H1 (cell line): ENCODE data around the gene PAIP1. TPM values are rescaled to one million over a fixed set of nuclear protein-coding genes. Genes with fewer than 3 reads are reported as not detected.
"Not testable (repeated sequence)": the region's sequence is repeated elsewhere in the genome, so short reads cannot be mapped to it uniquely, and the experiment has no call there.

ENCODE experiments used
- CTCF ChIA-PET: fragments of 300-600 bp; sonication (Branson Sonifier 250); formaldehyde crosslinking; loops from one replicate; lab custom pipeline; 2021; ENCODE audit not compliant: partially characterized antibody; lab: Charles Lee
- POLR2A ChIA-PET: fragments of 300-600 bp; sonication (Branson Sonifier 250); formaldehyde crosslinking; loops from one replicate; lab custom pipeline; 2021; ENCODE audit warnings: inconsistent platforms; ENCODE audit not compliant: partially characterized antibody; lab: Charles Lee
- DNase-seq, 2 experiments: peaks; one replicate each; pipeline versions ENCODE4 v3.0.0 to v3.0.0-alpha.2; 2010 to 2022; ENCODE audit warnings: low spot score in 2 of 2, low read depth in 1 of 2, mixed read lengths in 1 of 2
- FAIRE-seq: peaks from 2 replicates; lab custom pipeline; 2011; peaks lifted over from hg19 to GRCh38; lab: Jason Lieb, UNC
- H2AFZ ChIP-seq: 2 replicates; pipeline ENCODE4 v1.8.1; 2012; ENCODE audit warnings: low read length, inconsistent platforms
- H2AK5ac ChIP-seq: 2 replicates; pipeline ENCODE4 v1.6.1; 2013; ENCODE audit warnings: low read depth, low read length
- H2BK120ac ChIP-seq: replicated peaks from 2 replicates; pipeline ENCODE3; 2013; ENCODE audit warnings: low read depth, low read length, inconsistent platforms
- H2BK12ac ChIP-seq: 2 replicates; pipeline ENCODE4 v1.6.1; 2013; ENCODE audit warnings: low read depth, low read length
- H2BK15ac ChIP-seq: 2 replicates; pipeline ENCODE4 v1.6.1; 2013; ENCODE audit warnings: low read length
- H2BK20ac ChIP-seq: 2 replicates; pipeline ENCODE4 v1.6.1; 2013; ENCODE audit warnings: low read length
- H2BK5ac ChIP-seq: 2 replicates; pipeline ENCODE4 v1.6.1; 2013; ENCODE audit warnings: low read depth, low read length
- H3K14ac ChIP-seq: 2 replicates; pipeline ENCODE4 v1.6.1; 2013; ENCODE audit warnings: inconsistent platforms; ENCODE audit not compliant: insufficient read length
- H3K18ac ChIP-seq: 2 replicates; pipeline ENCODE4 v1.6.1; 2013; ENCODE audit warnings: low read length; ENCODE audit errors: extremely low read depth
- H3K23ac ChIP-seq: 2 replicates; pipeline ENCODE4 v1.6.1; 2013; ENCODE audit warnings: inconsistent platforms; ENCODE audit not compliant: insufficient read length
- H3K23me2 ChIP-seq: 2 replicates; pipeline ENCODE4 v1.6.1; 2013; ENCODE audit warnings: low read depth, low read length
- H3K27ac ChIP-seq: 2 replicates; pipeline ENCODE4 v1.6.1; 2011; ENCODE audit warnings: low read depth, low read length, inconsistent platforms
- H3K27me3 ChIP-seq, 4 experiments: replicated peaks in 1 of 4; 1 replicate in 1 of 4; 2 replicates in 3 of 4; pipeline versions ENCODE4 v1.6.1 to v1.8.1; 2011 to 2013; ENCODE audit warnings: low read length in 3 of 4, mild to moderate bottlenecking in 3 of 4, inconsistent platforms in 2 of 4, mixed read lengths in 2 of 4, moderate library complexity in 1 of 4; ENCODE audit not compliant: control insufficient read depth in 3 of 4, insufficient read depth in 3 of 4; ENCODE audit errors: extremely low read depth in 1 of 4
- H3K36me3 ChIP-seq, 4 experiments: 2 replicates each; pipeline versions ENCODE4 v1.6.1 to v1.8.1; 2011 to 2013; ENCODE audit warnings: mild to moderate bottlenecking in 4 of 4, low read length in 3 of 4, moderate library complexity in 2 of 4, control low read depth in 1 of 4, inconsistent platforms in 1 of 4; ENCODE audit not compliant: insufficient read depth in 4 of 4, control insufficient read depth in 2 of 4
- H3K4ac ChIP-seq: replicated peaks from 2 replicates; pipeline ENCODE3; 2013; ENCODE audit warnings: low read length, low read depth, mixed read lengths, inconsistent platforms; ENCODE audit not compliant: insufficient read length
- H3K4me1 ChIP-seq, 4 experiments: replicated peaks in 1 of 4; 1 replicate in 1 of 4; 2 replicates in 3 of 4; pipeline versions ENCODE4 v1.6.1 to v1.8.1; 2011 to 2013; ENCODE audit warnings: low read length in 3 of 4, inconsistent platforms in 2 of 4, mixed read lengths in 1 of 4; ENCODE audit not compliant: insufficient read depth in 4 of 4, control insufficient read depth in 3 of 4
- H3K4me2 ChIP-seq, 2 experiments: 2 replicates each; pipeline versions ENCODE4 v1.6.1 to v1.8.1; 2011 to 2013; ENCODE audit warnings: low read depth in 2 of 2, low read length in 2 of 2, control low read depth in 1 of 2, inconsistent platforms in 1 of 2, mild to moderate bottlenecking in 1 of 2; ENCODE audit not compliant: insufficient read depth in 1 of 2
- H3K4me3 ChIP-seq, 4 experiments: fragments of 200-600, 300-600 bp in 1 of 4; sonication (generic), shearing (Covaris generic), sonication (Bioruptor Twin) in 1 of 4; 2 replicates each; pipeline versions ENCODE4 v1.5.1 to v1.8.1; 2011 to 2016; ENCODE audit warnings: low read length in 4 of 4, low read depth in 3 of 4, control low read depth in 2 of 4, inconsistent platforms in 2 of 4, mild to moderate bottlenecking in 2 of 4, mixed read lengths in 1 of 4, moderate library complexity in 1 of 4; ENCODE audit not compliant: insufficient read depth in 2 of 4; ENCODE audit errors: extremely low read depth in 1 of 4
- H3K56ac ChIP-seq: replicated peaks from 2 replicates; pipeline ENCODE3; 2013; ENCODE audit warnings: low read depth, mild to moderate bottlenecking, mixed read lengths, low read length, inconsistent platforms; ENCODE audit not compliant: insufficient read length
- H3K79me1 ChIP-seq: 2 replicates; pipeline ENCODE4 v1.6.1; 2013; ENCODE audit warnings: low read depth, low read length, control low read depth
- H3K79me2 ChIP-seq, 2 experiments: 2 replicates each; pipeline versions ENCODE4 v1.6.1 to v1.8.1; 2012 to 2013; ENCODE audit warnings: low read length in 2 of 2, mild to moderate bottlenecking in 2 of 2, inconsistent platforms in 1 of 2; ENCODE audit not compliant: insufficient read depth in 2 of 2, control insufficient read depth in 1 of 2
- H3K9ac ChIP-seq, 4 experiments: replicated peaks in 1 of 4; 1 replicate in 1 of 4; 2 replicates in 3 of 4; pipeline versions ENCODE4 v1.6.1 to v1.8.1; 2011 to 2013; ENCODE audit warnings: low read depth in 3 of 4, low read length in 3 of 4, control low read depth in 2 of 4, mild to moderate bottlenecking in 2 of 4, moderate library complexity in 2 of 4, inconsistent platforms in 1 of 4; ENCODE audit errors: extremely low read depth in 1 of 4
- H3K9me3 ChIP-seq, 2 experiments: 2 replicates each; pipeline versions ENCODE4 v1.6.1 to v1.8.1; 2012 to 2013; ENCODE audit warnings: mild to moderate bottlenecking in 2 of 2, moderate library complexity in 2 of 2, control low read depth in 1 of 2, inconsistent platforms in 1 of 2, low read depth in 1 of 2, low read length in 1 of 2, mixed read lengths in 1 of 2; ENCODE audit not compliant: insufficient read depth in 2 of 2
- H4K20me1 ChIP-seq, 2 experiments: replicated peaks in 1 of 2; 2 replicates each; pipeline versions ENCODE3 to v1.8.1; 2011 to 2013; ENCODE audit warnings: inconsistent platforms in 2 of 2, low read length in 2 of 2, mild to moderate bottlenecking in 1 of 2; ENCODE audit not compliant: insufficient read depth in 2 of 2, control insufficient read depth in 1 of 2
- H4K5ac ChIP-seq: 2 replicates; pipeline ENCODE4 v1.6.1; 2013; ENCODE audit warnings: low read length, low read depth, mixed read lengths, inconsistent platforms; ENCODE audit not compliant: insufficient read length
- H4K8ac ChIP-seq: 2 replicates; pipeline ENCODE4 v1.8.0; 2013; ENCODE audit warnings: mild to moderate bottlenecking, moderate library complexity, low read length, inconsistent platforms; ENCODE audit not compliant: insufficient read depth; ENCODE audit errors: extremely low read depth
- H4K91ac ChIP-seq: replicated peaks from 2 replicates; pipeline ENCODE3; 2013; ENCODE audit warnings: low read length, mixed read lengths, inconsistent platforms; ENCODE audit not compliant: insufficient read length
- KDM4A ChIP-seq: IDR thresholded peaks from one replicate; pipeline ENCODE4 v1.7.1; 2012; ENCODE audit warnings: low read depth, mild to moderate bottlenecking, moderate library complexity, low read length, inconsistent platforms; ENCODE audit not compliant: severe bottlenecking
- PHF8 ChIP-seq: fragments of 200-600 bp; sonication (generic); conservative IDR thresholded peaks from 2 replicates; pipeline ENCODE4 v1.7.1; 2012; ENCODE audit warnings: low read depth, mild to moderate bottlenecking, inconsistent platforms, low read length, moderate library complexity
- POLR2A ChIP-seq, 2 experiments: IDR thresholded peaks; 1 replicate in 1 of 2; 2 replicates in 1 of 2; pipeline ENCODE4 v1.6.1; 2011; ENCODE audit warnings: low read depth in 2 of 2, low read length in 2 of 2, mild to moderate bottlenecking in 2 of 2; ENCODE audit errors: control extremely low read depth in 1 of 2
- POLR2AphosphoS5 ChIP-seq: IDR thresholded peaks from 2 replicates; pipeline ENCODE4 v1.6.1; 2011; ENCODE audit warnings: low read depth, low read length
- WGBS, 2 experiments: shearing (Covaris generic) in 1 of 2; methylation state at CpG; one replicate each; pipeline versions ENCODE4 v1.1.6 to v1.1.7; 2013 to 2015; ENCODE audit warnings: low lambda C conversion rate in 2 of 2, mixed read lengths in 2 of 2, inconsistent platforms in 1 of 2, low coverage in 1 of 2, missing lambda C conversion rate in 1 of 2; ENCODE audit not compliant: insufficient replicate concordance in 2 of 2, insufficient coverage in 1 of 2, insufficient read length in 1 of 2; ENCODE audit errors: extremely low coverage in 1 of 2, missing lambda C conversion rate in 1 of 2; 5-methylcytosine and 5-hydroxymethylcytosine counted together
- polyA plus RNA-seq, 7 experiments: library from polyadenylated mRNA; depleted of rRNA in 3 of 7; stranded (reverse) in 5 of 7; unstranded in 2 of 7; fragments of >200 nt in 5 of 7; fragments of 200-250 nt in 2 of 7; gene quantifications; 1 replicate in 5 of 7; 2 replicates in 1 of 7; 4 replicates in 1 of 7; pipeline versions ENCODE4 v1.2.1 to v1.2.3, GENCODE V29; 2011 to 2013; ENCODE audit warnings: missing spikeins in 2 of 7, mixed read lengths in 2 of 7
- total RNA-seq: library from RNA; stranded (reverse); fragmentation: NEBNext Ultra II Directional; extraction: Animal tissue kit (Norgen Biotek cat#: 25700); gene quantifications from 2 replicates; pipeline ENCODE4 v1.2.1, GENCODE V29; 2021

Gene PAIP1
- total and polyA plus RNA-seq, 2 of the 8 experiments (the other 6 are each of a cell fraction or from before 2014, with no cell fraction given): 62.9 to 89.5 TPM

- not testable (repeated sequence) for H2BK20ac ChIP-seq, H3K79me1 ChIP-seq, H3K14ac ChIP-seq, H3K23ac ChIP-seq, H3K4ac ChIP-seq, H3K23me2 ChIP-seq, FAIRE-seq, H4K91ac ChIP-seq, H4K20me1 ChIP-seq, DNase-seq, H3K18ac ChIP-seq, H2BK120ac ChIP-seq, H3K27me3 ChIP-seq, H2BK15ac ChIP-seq, H2AK5ac ChIP-seq, H2AFZ ChIP-seq, H3K4me1 ChIP-seq, H3K9me3 ChIP-seq
- Histone ChIP-seq H2BK5ac (peak overlapping the region; percentile 82; the same call in 1 of the 2 replicates), H2BK12ac (0 out of 2 replicates have a peak overlapping the region, but pooled peaks have one; percentile 45), H4K8ac (peak overlapping the region; percentile 100; the same call in 1 of the 2 replicates), H4K5ac (peak overlapping the region; percentile 54), H3K79me2 (peaks cover 4 to 46% of the 10 kb centered on the region in 2 experiments; a peak in 3 of 4 replicates), H3K4me3 (peak overlapping the region; percentile 77 to 99 (median 94)), H3K4me2 (peak overlapping the region; percentile 57 to 86), H3K56ac (peak overlapping the region; percentile 14), H3K9ac (peak overlapping the region; percentile 88 to 98 (median 94)), H3K27ac (peak overlapping the region; percentile 98), H3K36me3 (peaks cover 2 to 36% (median 17%) of the 10 kb centered on the region in 4 experiments; a peak in 7 of 8 replicates)
- CTCF ChIA-PET: interaction anchor here (2.1 kb wide), 1 partner anchor 74 kb away, joined by 6 read pairs; no protein-coding TSS in a partner anchor
- POLR2A ChIA-PET: interaction anchor here (0.6 to 4.8 kb wide), 8 partner anchors 9 to 73 kb away, joined by 3 to 26 read pairs (median 4); partner anchors contain the start of genes C5orf34, NNT and TMEM267
- no CpG with 5 or more reads among the region's 30 CpGs for WGBS, 2 experiments
- peak; percentile 46 to 91; a peak in 2 of 3 replicates for TF ChIP-seq POLR2A (IDR thresholded peaks at IDR 0.05; ENCODE audit: control extremely low read depth in 1 of 2, low read depth in 2 of 2, low read length in 2 of 2)
- TF ChIP-seq PHF8: peak; percentile 88; the same call in 1 of the 2 replicates
- 0 out of 2 replicates have a peak, but pooled peaks have one; percentile 41 for TF ChIP-seq POLR2AphosphoS5
- peak; percentile 4 for TF ChIP-seq KDM4A
Observed at GRCh38 chr5:43556607-43556856, 345 bp downstream of the PAIP1 start.
